Measurements from ENCODE around the gene RMI1. TPM values are rescaled to one million over a fixed set of nuclear protein-coding genes. Genes with fewer than 3 reads are reported as not detected.
A peak's percentile ranks its signal among the peaks of the same experiment; 100 is the strongest.
"Not testable (repeated sequence)": the region's sequence is repeated elsewhere in the genome, so short reads cannot be mapped to it uniquely, and the experiment has no call there.

RMI1 gene
- total RNA-seq, 1 donor from 2014 or later, result 20.3 TPM

DNA sequence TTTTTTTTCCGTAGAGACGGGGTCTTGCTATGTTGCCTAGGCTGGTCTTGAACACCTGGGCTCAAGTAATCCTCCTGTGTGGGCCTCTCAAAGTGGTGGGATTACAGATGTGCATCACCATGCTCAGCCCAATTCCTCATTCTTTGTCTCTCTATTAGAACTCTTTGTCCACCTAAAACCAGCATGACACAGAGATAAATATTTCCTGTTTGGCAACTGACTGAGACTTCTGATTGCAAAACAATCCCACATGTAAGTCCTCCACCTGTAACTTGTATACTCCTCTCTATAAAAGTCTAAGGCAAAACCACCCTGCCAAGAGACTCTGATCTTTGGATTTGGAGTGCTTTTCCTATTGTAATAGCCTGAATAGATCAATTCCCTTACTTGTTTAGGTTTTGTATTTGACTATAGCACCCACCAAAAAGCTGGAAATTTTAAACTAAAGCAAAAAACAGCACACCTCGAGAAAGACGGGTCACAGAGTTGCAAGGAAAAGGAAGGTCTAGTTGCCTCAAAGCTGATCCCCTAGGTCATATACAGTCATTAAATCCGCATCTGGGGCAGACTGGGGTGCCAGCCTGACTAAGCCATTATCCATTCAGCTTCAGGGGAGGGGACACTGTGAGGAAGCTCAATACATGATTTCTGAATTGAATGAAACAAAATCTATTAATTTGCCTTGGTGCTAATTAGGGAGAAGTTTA, 45.9 kb upstream of the RMI1 start:
- H3K9me3 Mint-ChIP-seq, result no peaks in the 10 kb centered on the region
- H3K27me3 Mint-ChIP-seq, result no peaks in the 10 kb centered on the region
- TF ChIP-seq, protein P1, sequence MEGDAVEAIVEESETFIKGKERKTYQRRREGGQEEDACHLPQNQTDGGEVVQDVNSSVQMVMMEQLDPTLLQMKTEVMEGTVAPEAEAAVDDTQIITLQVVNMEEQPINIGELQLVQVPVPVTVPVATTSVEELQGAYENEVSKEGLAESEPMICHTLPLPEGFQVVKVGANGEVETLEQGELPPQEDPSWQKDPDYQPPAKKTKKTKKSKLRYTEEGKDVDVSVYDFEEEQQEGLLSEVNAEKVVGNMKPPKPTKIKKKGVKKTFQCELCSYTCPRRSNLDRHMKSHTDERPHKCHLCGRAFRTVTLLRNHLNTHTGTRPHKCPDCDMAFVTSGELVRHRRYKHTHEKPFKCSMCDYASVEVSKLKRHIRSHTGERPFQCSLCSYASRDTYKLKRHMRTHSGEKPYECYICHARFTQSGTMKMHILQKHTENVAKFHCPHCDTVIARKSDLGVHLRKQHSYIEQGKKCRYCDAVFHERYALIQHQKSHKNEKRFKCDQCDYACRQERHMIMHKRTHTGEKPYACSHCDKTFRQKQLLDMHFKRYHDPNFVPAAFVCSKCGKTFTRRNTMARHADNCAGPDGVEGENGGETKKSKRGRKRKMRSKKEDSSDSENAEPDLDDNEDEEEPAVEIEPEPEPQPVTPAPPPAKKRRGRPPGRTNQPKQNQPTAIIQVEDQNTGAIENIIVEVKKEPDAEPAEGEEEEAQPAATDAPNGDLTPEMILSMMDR (conservative IDR thresholded peaks at IDR 0.05), result no peak
- H3K27ac Mint-ChIP-seq, result peak overlapping the region; percentile 75
- DNase-seq (ENCODE audit: extremely low spot score, unreplicated experiment), result no peak
- no peaks in the 10 kb centered on the region for H3K36me3 Mint-ChIP-seq
- H3K4me1 Mint-ChIP-seq (ENCODE audit: unreplicated experiment), result peaks cover 14% of the 10 kb centered on the region
- no peak overlapping the region for H3K4me3 Mint-ChIP-seq

DNA sequence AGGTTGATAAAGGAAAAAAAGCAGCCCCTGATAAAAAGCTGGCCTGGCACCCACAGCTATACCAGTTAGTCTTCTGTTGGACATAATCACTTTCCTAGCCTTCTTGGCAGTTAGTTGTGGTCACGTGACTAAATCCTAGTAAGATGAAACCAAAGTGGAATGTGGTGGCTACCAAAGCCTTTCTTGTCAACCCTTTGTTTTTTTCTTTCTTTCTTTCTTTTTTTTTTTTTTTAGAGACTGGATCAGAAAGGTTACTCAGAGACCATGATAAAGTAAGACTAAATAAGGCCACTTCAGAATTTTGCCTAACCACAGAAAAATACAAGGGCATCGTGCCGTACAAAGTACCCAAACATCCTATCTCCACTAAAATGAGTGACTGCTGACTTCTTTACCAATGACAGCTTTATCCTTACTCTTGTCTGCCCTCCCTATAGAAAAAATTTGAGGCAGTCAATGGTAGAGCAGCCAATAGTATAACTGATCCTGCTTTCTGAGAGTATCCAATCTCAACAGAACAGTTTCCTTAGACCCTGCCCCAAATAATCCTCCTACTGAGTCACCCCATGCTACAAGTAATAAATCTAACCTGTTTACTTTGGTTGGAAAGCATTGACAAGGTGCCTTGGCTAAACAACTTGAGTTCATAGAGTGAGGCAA, 45.2 kb upstream of the RMI1 start:
- Mint-ChIP-seq H3K27ac (peak overlapping the region; percentile 75), H3K4me1 (ENCODE audit: unreplicated experiment) (peaks cover 14% of the 10 kb centered on the region), H3K9me3 (no peaks in the 10 kb centered on the region), H3K27me3 (no peaks in the 10 kb centered on the region), H3K36me3 (no peaks in the 10 kb centered on the region), H3K4me3 (no peak overlapping the region)
- TF ChIP-seq, protein P1 (conservative IDR thresholded peaks at IDR 0.05), result no peak
- no peak for DNase-seq (ENCODE audit: extremely low spot score, unreplicated experiment)

DNA sequence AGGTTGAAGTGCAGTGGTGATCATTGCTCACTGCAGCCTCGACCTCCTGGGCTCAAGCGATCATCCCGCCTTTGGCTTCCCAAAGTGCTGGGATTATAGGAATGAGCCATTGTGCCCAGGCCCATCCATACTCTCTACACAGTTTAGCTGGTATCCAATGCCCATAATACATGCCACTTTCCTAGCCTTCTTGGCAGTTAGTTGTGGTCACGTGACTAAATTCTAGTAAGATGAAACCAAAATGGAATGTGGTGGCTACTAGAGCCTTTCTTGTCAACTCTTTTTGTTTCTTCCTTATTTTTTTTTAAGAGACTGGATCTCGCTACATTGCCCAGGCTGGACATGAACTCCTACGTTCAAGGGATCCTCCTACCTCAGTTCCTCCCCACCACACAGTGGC, 44.1 kb upstream of the RMI1 start:
- no peak for DNase-seq (ENCODE audit: extremely low spot score, unreplicated experiment)
- Mint-ChIP-seq H3K27ac (no peak overlapping the region), H3K4me3 (no peak overlapping the region), H3K36me3 (peaks cover 3% of the 10 kb centered on the region), H3K27me3 (no peaks in the 10 kb centered on the region), H3K4me1 (ENCODE audit: unreplicated experiment) (peaks cover 14% of the 10 kb centered on the region), H3K9me3 (no peaks in the 10 kb centered on the region)
- TF ChIP-seq, protein P1 (conservative IDR thresholded peaks at IDR 0.05), result no peak

DNA sequence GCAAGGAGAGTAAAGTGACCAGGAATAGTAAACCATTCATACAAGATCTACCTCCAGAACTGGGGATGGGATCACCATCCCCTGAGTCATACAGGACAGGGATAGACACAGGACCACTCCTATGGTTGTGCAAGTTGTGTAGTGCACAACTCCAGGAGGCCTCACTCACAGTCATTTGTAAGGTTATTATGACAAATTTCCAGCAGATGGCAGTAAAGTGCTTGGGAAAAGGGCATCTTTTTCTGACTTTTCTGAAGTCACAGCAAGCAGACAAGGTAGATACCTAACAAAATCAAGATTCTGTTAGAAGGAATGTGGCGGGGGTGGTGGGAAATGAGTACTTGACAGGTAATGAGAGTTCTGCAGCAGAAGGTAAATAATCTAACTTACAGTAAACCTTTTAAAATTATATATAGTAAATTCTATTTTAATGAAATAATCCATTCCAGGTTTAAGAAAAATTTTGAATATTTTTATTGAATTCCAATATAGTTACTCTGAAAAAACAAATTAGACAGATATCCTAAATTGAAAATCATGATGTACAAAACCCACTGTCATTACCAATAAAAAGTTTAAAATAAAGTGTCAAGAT, 42.6 kb upstream of the RMI1 start:
- Mint-ChIP-seq H3K9me3 (no peaks in the 10 kb centered on the region), H3K4me3 (no peak overlapping the region), H3K36me3 (peaks cover 3% of the 10 kb centered on the region), H3K27ac (no peak overlapping the region), H3K27me3 (no peaks in the 10 kb centered on the region), H3K4me1 (ENCODE audit: unreplicated experiment) (peaks cover 14% of the 10 kb centered on the region)
- TF ChIP-seq, protein P1 (conservative IDR thresholded peaks at IDR 0.05), result peak; percentile 85
- DNase-seq (ENCODE audit: extremely low spot score, unreplicated experiment), result no peak

DNA sequence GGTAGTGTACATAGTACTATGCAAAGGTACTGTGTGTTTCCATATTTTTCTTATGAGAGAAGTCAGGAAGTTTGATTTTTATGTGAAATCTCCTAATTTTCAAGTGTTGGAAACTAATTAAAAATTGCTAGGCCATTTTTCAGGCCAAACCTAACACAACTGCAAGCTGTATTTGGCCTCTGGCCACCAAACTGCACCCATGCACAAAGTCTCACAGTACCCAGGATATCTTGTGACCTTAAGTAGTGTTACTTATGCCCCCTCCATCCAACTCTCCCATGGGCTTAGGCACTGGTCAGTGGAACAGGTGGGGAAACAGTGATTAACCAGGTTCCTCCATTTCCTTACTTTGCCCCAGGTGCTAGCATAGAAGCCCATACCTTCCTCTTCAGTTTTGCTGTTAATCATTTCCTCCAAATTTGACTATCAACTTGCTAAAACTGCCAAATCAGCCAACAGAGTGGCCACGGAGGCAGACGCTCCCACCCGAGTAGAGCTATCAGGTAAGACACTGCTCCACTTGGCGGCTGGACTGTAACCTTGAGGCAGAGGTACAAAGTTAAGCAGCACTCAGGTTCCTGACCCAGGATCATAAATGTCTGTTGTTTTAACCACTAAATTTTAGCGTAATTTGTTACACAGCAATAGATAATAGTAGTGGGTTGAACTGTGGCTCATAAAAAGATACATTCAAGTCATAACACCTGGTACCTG, 39.9 kb upstream of the RMI1 start:
- Mint-ChIP-seq H3K4me3 (no peak overlapping the region), H3K36me3 (peaks cover 12% of the 10 kb centered on the region), H3K27ac (no peak overlapping the region), H3K4me1 (ENCODE audit: unreplicated experiment) (peaks cover 4% of the 10 kb centered on the region), H3K27me3 (no peaks in the 10 kb centered on the region), H3K9me3 (no peaks in the 10 kb centered on the region)
- TF ChIP-seq, protein P1 (conservative IDR thresholded peaks at IDR 0.05), result no peak
- no peak for DNase-seq (ENCODE audit: extremely low spot score, unreplicated experiment)

DNA sequence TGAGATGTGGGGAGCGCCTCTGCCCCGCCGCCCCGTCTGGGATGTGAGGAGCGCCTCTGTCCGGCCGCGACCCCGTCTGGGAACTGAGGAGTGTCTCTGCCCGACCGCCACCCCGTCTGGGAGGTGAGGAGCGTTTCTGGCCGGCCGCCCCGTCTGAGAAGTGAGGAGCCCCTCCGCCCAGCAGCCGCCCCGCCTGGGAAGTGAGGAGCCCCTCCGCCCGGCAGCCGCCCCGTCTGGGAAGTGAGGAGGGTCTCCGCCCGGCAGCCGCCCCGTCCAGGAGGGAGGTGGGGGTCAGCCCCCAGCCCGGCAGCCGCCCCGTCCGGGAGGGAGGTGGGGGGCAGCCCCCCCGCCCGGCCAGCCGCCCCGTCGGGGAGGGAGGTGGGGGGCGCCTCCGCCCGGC, 32.5 kb upstream of the RMI1 start:
- not testable (repeated sequence) for H3K9me3 Mint-ChIP-seq; H3K4me1 Mint-ChIP-seq (ENCODE audit: unreplicated experiment); H3K27me3 Mint-ChIP-seq; H3K27ac Mint-ChIP-seq; H3K4me3 Mint-ChIP-seq; DNase-seq (ENCODE audit: extremely low spot score, unreplicated experiment)
- H3K36me3 Mint-ChIP-seq, result peaks cover 12% of the 10 kb centered on the region

Data from type B pancreatic cell (in vitro differentiated cells).